ENCODE data around the gene CNBD2. TPM values are rescaled to one million over a fixed set of nuclear protein-coding genes. Genes with fewer than 3 reads are reported as not detected.
"Not testable (repeated sequence)": the region's sequence is repeated elsewhere in the genome, so short reads cannot be mapped to it uniquely, and the experiment has no call there.

Gene CNBD2
- total RNA-seq, 5 donors from 2014 or later (not counting 1 experiment from before 2014, with no cell fraction given) = 5.3 to 20.1 (median 7.4) TPM

DNA sequence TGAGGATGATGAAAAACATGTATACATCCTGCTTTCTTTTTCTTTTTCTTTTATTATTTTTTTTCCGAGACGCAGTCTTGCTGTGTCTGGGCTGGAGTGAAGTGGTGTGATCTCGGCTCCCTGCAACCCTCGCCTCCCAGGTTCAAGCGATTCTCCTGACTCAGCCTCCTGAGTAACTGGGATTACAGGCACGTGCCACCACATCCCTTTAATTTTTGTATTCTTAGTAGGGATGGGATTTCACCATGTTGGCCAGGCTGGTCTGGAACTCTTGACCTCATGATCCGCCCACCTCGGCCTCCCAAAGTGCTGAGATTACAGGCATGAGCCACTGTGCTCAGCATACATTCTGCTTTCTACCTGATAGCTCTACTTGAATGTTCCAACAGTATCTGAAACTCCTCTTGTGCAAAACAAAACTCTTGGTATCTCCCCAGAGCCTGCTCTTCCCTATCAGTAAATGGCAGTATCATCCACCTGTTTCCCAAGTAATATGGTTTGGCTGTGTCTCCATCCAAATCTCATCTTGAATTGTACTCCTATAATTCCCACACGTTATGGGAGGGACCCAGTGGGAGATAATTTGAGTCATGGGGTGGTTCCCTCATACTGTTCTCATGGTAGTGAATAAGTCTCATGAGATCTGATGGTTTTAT lies 85.6 kb downstream of the CNBD2 start:
- peaks cover 15 to 19% (median 17%) of the 10 kb centered on the region in 3 donors for H3K4me1 Mint-ChIP-seq
- CTCF ChIA-PET; POLR2A ChIA-PET; H3K27ac ChIP-seq (ENCODE audit: low read length); H3K4me1 ChIP-seq (ENCODE audit: control insufficient read depth in 1 of 2, extremely low read depth in 1 of 2, insufficient read depth in 2 of 2, low read length in 2 of 2); DNase-seq; H3K27ac Mint-ChIP-seq; H3K4me3 ChIP-seq (ENCODE audit: control insufficient read depth in 1 of 2, extremely low read depth in 1 of 2, low read length in 1 of 2); H3K36me3 Mint-ChIP-seq; H3K9me3 ChIP-seq; H3K4me3 Mint-ChIP-seq; H3K27me3 Mint-ChIP-seq; H3K9me3 Mint-ChIP-seq; H3K36me3 ChIP-seq (ENCODE audit: control insufficient read depth in 2 of 2, extremely low read depth in 1 of 2, insufficient read depth in 1 of 2, low read length in 1 of 2); H3K27me3 ChIP-seq (replicated peaks in 1 of 2; ENCODE audit: control insufficient read depth in 2 of 2, extremely low read depth in 1 of 2, insufficient read depth in 2 of 2, low read length in 1 of 2); ATAC-seq (replicated peaks in 1 of 4): not testable (repeated sequence)
- 100% methylated on average over 1 of the region's 9 CpGs for WGBS (ENCODE audit: insufficient coverage)

DNA sequence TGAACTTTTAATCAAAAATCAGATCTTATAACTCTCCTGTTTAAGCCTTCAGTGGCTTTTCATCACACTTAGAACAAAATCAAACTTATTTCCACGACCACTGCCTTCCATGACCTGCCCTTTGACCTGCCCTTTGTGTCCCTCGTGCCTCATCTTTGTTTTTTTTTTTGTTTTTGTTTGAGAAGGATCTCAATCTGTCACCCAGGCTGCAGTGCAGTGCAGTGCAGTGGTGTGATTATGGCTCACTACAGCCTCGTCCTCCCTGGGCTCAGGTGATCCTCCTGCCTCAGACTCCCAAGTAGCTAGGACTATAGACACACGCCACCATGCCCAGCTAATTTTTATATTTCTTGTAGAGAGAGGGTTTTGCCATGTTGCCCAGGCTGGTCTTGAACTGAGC lies 86.8 kb downstream of the CNBD2 start:
- CTCF ChIA-PET = no interaction called here
- H3K4me1 ChIP-seq (ENCODE audit: control insufficient read depth in 1 of 2, extremely low read depth in 1 of 2, insufficient read depth in 2 of 2, low read length in 2 of 2) = peaks cover 9% of the 10 kb centered on the region in 2 experiments

DNA sequence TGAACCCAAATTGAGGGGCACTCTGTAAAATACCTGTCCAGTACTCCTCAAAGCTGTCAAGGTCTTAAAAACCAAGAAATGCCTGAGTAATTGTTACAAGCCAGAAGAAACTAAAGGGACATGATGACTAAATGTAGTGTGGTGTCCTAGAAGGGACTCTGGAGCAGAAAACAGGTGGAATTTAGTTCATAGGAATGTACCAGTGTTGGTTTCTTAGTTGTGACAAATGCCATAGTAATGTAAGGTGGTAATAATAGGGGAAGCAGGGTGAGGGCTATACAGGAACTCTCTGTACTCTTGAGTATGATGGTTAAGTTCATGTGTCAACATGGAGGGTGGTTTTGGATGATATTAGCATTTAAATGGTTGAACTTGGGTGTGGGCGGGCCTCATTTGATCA lies 92.3 kb downstream of the CNBD2 start:
- H3K36me3 ChIP-seq (ENCODE audit: control insufficient read depth in 2 of 2, extremely low read depth in 1 of 2, insufficient read depth in 1 of 2, low read length in 1 of 2) = no peaks in the 10 kb centered on the region
- DNase-seq (no peak), ATAC-seq (replicated peaks in 1 of 4) (no peak)
- CTCF ChIA-PET = no interaction called here
- Mint-ChIP-seq H3K27me3 (peaks cover 0 to under 1% of the 10 kb centered on the region in 2 donors), H3K9me3 (no peaks in the 10 kb centered on the region), H3K36me3 (no peaks in the 10 kb centered on the region), H3K4me3 (no peak overlapping the region), H3K27ac (no peak overlapping the region), H3K4me1 (peaks cover 4 to 10% (median 7%) of the 10 kb centered on the region in 3 donors)
- H3K27me3 ChIP-seq (replicated peaks in 1 of 2; ENCODE audit: control insufficient read depth in 2 of 2, extremely low read depth in 1 of 2, insufficient read depth in 2 of 2, low read length in 1 of 2) = peaks cover 0 to 14% of the 10 kb centered on the region in 2 experiments
- WGBS (ENCODE audit: insufficient coverage) = 89% methylated on average over 1 of the region's 1 CpG
- H3K9me3 ChIP-seq = no peaks in the 10 kb centered on the region
- H3K4me3 ChIP-seq (ENCODE audit: control insufficient read depth in 1 of 2, extremely low read depth in 1 of 2, low read length in 1 of 2) = no peak overlapping the region
- POLR2A ChIA-PET = no interaction called here
- H3K4me1 ChIP-seq (ENCODE audit: control insufficient read depth in 1 of 2, extremely low read depth in 1 of 2, insufficient read depth in 2 of 2, low read length in 2 of 2) = peaks cover 0 to 15% of the 10 kb centered on the region in 2 experiments
- H3K27ac ChIP-seq (ENCODE audit: low read length) = no peak overlapping the region

More for the DNA sequence above, 86.8 kb downstream of the CNBD2 start:
- Histone ChIP-seq H3K27me3 (replicated peaks in 1 of 2; ENCODE audit: control insufficient read depth in 2 of 2, extremely low read depth in 1 of 2, insufficient read depth in 2 of 2, low read length in 1 of 2) (peaks cover 0 to 9% of the 10 kb centered on the region in 2 experiments), H3K9me3 (no peaks in the 10 kb centered on the region), H3K27ac (ENCODE audit: low read length) (no peak overlapping the region), H3K36me3 (ENCODE audit: control insufficient read depth in 2 of 2, extremely low read depth in 1 of 2, insufficient read depth in 1 of 2, low read length in 1 of 2) (no peaks in the 10 kb centered on the region), H3K4me3 (ENCODE audit: control insufficient read depth in 1 of 2, extremely low read depth in 1 of 2, low read length in 1 of 2) (no peak overlapping the region)
- H3K36me3 Mint-ChIP-seq = no peaks in the 10 kb centered on the region
- H3K27ac Mint-ChIP-seq = no peak overlapping the region
- ATAC-seq (replicated peaks in 1 of 4) (no peak), DNase-seq (no peak)
- POLR2A ChIA-PET = interaction anchor here in 1 of 2 donors (0.7 kb wide), 1 partner anchor 513 kb away, joined by 4 read pairs; the partner anchor contains the start of gene ERGIC3
- peaks cover 4 to 8% of the 10 kb centered on the region in 2 donors for H3K27me3 Mint-ChIP-seq
- peaks cover 8 to 11% (median 9%) of the 10 kb centered on the region in 3 donors for H3K4me1 Mint-ChIP-seq
- H3K4me3 Mint-ChIP-seq = no peak overlapping the region
- H3K9me3 Mint-ChIP-seq = no peaks in the 10 kb centered on the region
- WGBS (ENCODE audit: insufficient coverage) = 100% methylated on average over 1 of the region's 4 CpGs

DNA sequence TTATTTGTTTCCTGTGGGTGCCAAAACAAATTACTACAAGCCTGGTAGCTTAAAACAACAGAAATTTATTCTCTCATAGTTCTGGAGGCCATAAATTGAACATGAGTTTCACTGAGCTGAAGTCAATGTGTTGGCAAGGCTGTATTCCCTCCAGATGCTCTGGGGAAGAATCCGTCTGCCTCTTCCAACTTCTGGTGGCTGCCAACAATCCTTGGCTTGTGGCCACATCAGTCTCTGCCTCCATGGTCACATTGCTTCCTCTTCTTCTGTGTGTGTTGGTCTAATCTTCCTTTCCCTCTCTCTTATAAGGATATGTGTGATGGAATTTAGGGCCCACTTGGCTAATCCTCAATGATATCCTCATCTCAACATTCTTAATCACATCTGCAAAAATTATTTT lies 93.4 kb downstream of the CNBD2 start:
- H3K9me3 Mint-ChIP-seq = no peaks in the 10 kb centered on the region
- no peak overlapping the region for H3K4me3 ChIP-seq (ENCODE audit: control insufficient read depth in 1 of 2, extremely low read depth in 1 of 2, low read length in 1 of 2)
- ChIA-PET CTCF (no interaction called here), POLR2A (no interaction called here)
- no peak for ATAC-seq (replicated peaks in 1 of 4)
- peaks cover 0 to 17% of the 10 kb centered on the region in 2 experiments for H3K27me3 ChIP-seq (replicated peaks in 1 of 2; ENCODE audit: control insufficient read depth in 2 of 2, extremely low read depth in 1 of 2, insufficient read depth in 2 of 2, low read length in 1 of 2)
- H3K27ac Mint-ChIP-seq = no peak overlapping the region
- no peaks in the 10 kb centered on the region for H3K27me3 Mint-ChIP-seq
- H3K4me1 Mint-ChIP-seq = peaks cover 4 to 10% (median 7%) of the 10 kb centered on the region in 3 donors
- no peak for DNase-seq
- H3K4me1 ChIP-seq (ENCODE audit: control insufficient read depth in 1 of 2, extremely low read depth in 1 of 2, insufficient read depth in 2 of 2, low read length in 2 of 2) = peaks cover 0 to 16% of the 10 kb centered on the region in 2 experiments
- no peak overlapping the region for H3K4me3 Mint-ChIP-seq
- no peaks in the 10 kb centered on the region for H3K36me3 ChIP-seq (ENCODE audit: control insufficient read depth in 2 of 2, extremely low read depth in 1 of 2, insufficient read depth in 1 of 2, low read length in 1 of 2)
- H3K27ac ChIP-seq (ENCODE audit: low read length) = no peak overlapping the region
- WGBS (ENCODE audit: insufficient coverage) = 100% methylated on average over 1 of the region's 1 CpG
- no peaks in the 10 kb centered on the region for H3K9me3 ChIP-seq
- H3K36me3 Mint-ChIP-seq = no peaks in the 10 kb centered on the region

GRCh38 chr20:36062799-36063198 lies 94.4 kb downstream of the CNBD2 start:
- DNase-seq (no peak), ATAC-seq (replicated peaks in 1 of 4) (no peak)
- Mint-ChIP-seq H3K27ac (peak overlapping the region in 1 of 2 donors; percentile 52), H3K9me3 (no peaks in the 10 kb centered on the region), H3K27me3 (no peaks in the 10 kb centered on the region), H3K36me3 (no peaks in the 10 kb centered on the region), H3K4me3 (peak overlapping the region in 1 of 3 donors; percentile 41), H3K4me1 (peaks cover 4 to 10% (median 7%) of the 10 kb centered on the region in 3 donors)
- POLR2A ChIA-PET = no interaction called here
- CTCF ChIA-PET = no interaction called here
- Histone ChIP-seq H3K36me3 (ENCODE audit: control insufficient read depth in 2 of 2, extremely low read depth in 1 of 2, insufficient read depth in 1 of 2, low read length in 1 of 2) (no peaks in the 10 kb centered on the region), H3K4me3 (ENCODE audit: control insufficient read depth in 1 of 2, extremely low read depth in 1 of 2, low read length in 1 of 2) (no peak overlapping the region), H3K9me3 (no peaks in the 10 kb centered on the region), H3K27me3 (replicated peaks in 1 of 2; ENCODE audit: control insufficient read depth in 2 of 2, extremely low read depth in 1 of 2, insufficient read depth in 2 of 2, low read length in 1 of 2) (peaks cover 0 to 17% of the 10 kb centered on the region in 2 experiments), H3K4me1 (ENCODE audit: control insufficient read depth in 1 of 2, extremely low read depth in 1 of 2, insufficient read depth in 2 of 2, low read length in 2 of 2) (peaks cover 0 to 16% of the 10 kb centered on the region in 2 experiments), H3K27ac (ENCODE audit: low read length) (no peak overlapping the region)
- 67% methylated on average over 1 of the region's 1 CpG for WGBS (ENCODE audit: insufficient coverage)

GRCh38 chr20:36063916-36064657 lies 95.7 kb downstream of the CNBD2 start:
- peak in 3 of 4 experiments; percentile 2 to 7 (median 2) for ATAC-seq (replicated peaks in 1 of 4)
- H3K27me3 Mint-ChIP-seq = no peaks in the 10 kb centered on the region

More at GRCh38 chr20:36063916-36064657, 95.7 kb downstream of the CNBD2 start:
- H3K4me3 Mint-ChIP-seq = peak overlapping the region; percentile 81 to 85 (median 81)
- Histone ChIP-seq H3K36me3 (ENCODE audit: control insufficient read depth in 2 of 2, extremely low read depth in 1 of 2, insufficient read depth in 1 of 2, low read length in 1 of 2) (no peaks in the 10 kb centered on the region), H3K27ac (ENCODE audit: low read length) (no peak overlapping the region), H3K4me3 (ENCODE audit: control insufficient read depth in 1 of 2, extremely low read depth in 1 of 2, low read length in 1 of 2) (peak overlapping the region; percentile 74 to 81), H3K27me3 (replicated peaks in 1 of 2; ENCODE audit: control insufficient read depth in 2 of 2, extremely low read depth in 1 of 2, insufficient read depth in 2 of 2, low read length in 1 of 2) (peaks cover 0 to 17% of the 10 kb centered on the region in 2 experiments), H3K4me1 (ENCODE audit: control insufficient read depth in 1 of 2, extremely low read depth in 1 of 2, insufficient read depth in 2 of 2, low read length in 2 of 2) (peaks cover 0 to 16% of the 10 kb centered on the region in 2 experiments), H3K9me3 (no peaks in the 10 kb centered on the region)
- no peak for DNase-seq
- no peaks in the 10 kb centered on the region for H3K36me3 Mint-ChIP-seq
- H3K4me1 Mint-ChIP-seq = peaks cover 4 to 10% (median 7%) of the 10 kb centered on the region in 3 donors
- CTCF ChIA-PET = interaction anchor here in 1 of 2 donors (0.9 kb wide), 1 partner anchor 110 kb away, joined by 3 read pairs; the partner anchor contains the start of gene SCAND1
- no peaks in the 10 kb centered on the region for H3K9me3 Mint-ChIP-seq
- no peak overlapping the region for H3K27ac Mint-ChIP-seq
- POLR2A ChIA-PET = no interaction called here
- 25% methylated on average over 24 of the region's 26 CpGs for WGBS (ENCODE audit: insufficient coverage)
